H1 (cell line): Measurements from ENCODE around the gene BRME1.

Experiments
- CTCF ChIP-seq, 3 experiments: IDR thresholded peaks; 1 replicate in 2 of 3; 2 replicates in 1 of 3; pipeline versions ENCODE4 v1.5.1 to v1.6.1; 2011; ENCODE audit warnings: low read length in 3 of 3, mild to moderate bottlenecking in 3 of 3, inconsistent platforms in 2 of 3, low read depth in 1 of 3, moderate library complexity in 1 of 3; ENCODE audit not compliant: insufficient read depth in 1 of 3; ENCODE audit errors: control extremely low read depth in 1 of 3
- EGR1 ChIP-seq: IDR thresholded peaks from 2 replicates; pipeline ENCODE4 v1.6.1; 2011; ENCODE audit warnings: low read depth, low read length, borderline replicate concordance
- EP300 ChIP-seq, 2 experiments: IDR thresholded peaks; 1 replicate in 1 of 2; 2 replicates in 1 of 2; pipeline ENCODE4 v1.6.1; 2011 to 2012; ENCODE audit warnings: low read depth in 2 of 2, low read length in 2 of 2, mild to moderate bottlenecking in 2 of 2, borderline replicate concordance in 1 of 2, inconsistent platforms in 1 of 2, moderate library complexity in 1 of 2
- JUND ChIP-seq: IDR thresholded peaks from 2 replicates; pipeline ENCODE4 v1.6.1; 2011; ENCODE audit warnings: mild to moderate bottlenecking, improper control_type of control experiment, low read length
- POLR2A ChIP-seq, 2 experiments: IDR thresholded peaks; 1 replicate in 1 of 2; 2 replicates in 1 of 2; pipeline ENCODE4 v1.6.1; 2011; ENCODE audit warnings: low read depth in 2 of 2, low read length in 2 of 2, mild to moderate bottlenecking in 2 of 2; ENCODE audit errors: control extremely low read depth in 1 of 2
- SAP30 ChIP-seq: fragments of 300-600 bp; sonication (generic); IDR thresholded peaks from 2 replicates; pipeline ENCODE4 v1.7.1; 2012; ENCODE audit warnings: low read length, moderate library complexity, mild to moderate bottlenecking, inconsistent platforms; ENCODE audit not compliant: insufficient read depth, insufficient replicate concordance
- SP2 ChIP-seq: IDR thresholded peaks from 2 replicates; pipeline ENCODE4 v1.6.1; 2012; ENCODE audit warnings: mild to moderate bottlenecking, low read length, inconsistent platforms

DNA sequence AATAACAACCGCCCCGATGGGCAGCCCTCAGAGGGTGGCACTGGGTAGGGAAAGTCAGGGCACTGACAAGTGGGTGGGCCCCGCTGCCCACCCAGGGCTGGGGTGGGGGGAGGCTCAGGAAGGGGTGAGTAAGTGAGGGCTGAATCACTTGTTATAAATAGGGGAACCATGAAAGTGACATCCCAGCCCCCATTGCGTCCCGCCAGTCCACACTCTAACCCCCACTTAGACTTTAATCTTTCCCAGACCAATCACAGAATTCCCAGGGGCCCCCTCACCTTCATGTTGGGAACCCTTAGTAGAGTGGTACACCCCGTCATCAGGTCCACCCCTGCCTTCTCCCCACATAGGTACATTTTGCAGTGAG lies 66.0 kb downstream of the BRME1 start:
- TF ChIP-seq SAP30 (no peak), EGR1 (no peak), JUND (no peak), CTCF (IDR thresholded peaks at IDR 0.05; ENCODE audit: control extremely low read depth in 1 of 3, insufficient read depth in 1 of 3, low read depth in 1 of 3, low read length in 3 of 3) (no peak), POLR2A (IDR thresholded peaks at IDR 0.05; ENCODE audit: control extremely low read depth in 1 of 2, low read depth in 2 of 2, low read length in 2 of 2) (no peak), EP300 (IDR thresholded peaks at IDR 0.05; ENCODE audit: borderline replicate concordance in 1 of 2, low read depth in 2 of 2, low read length in 2 of 2) (no peak), SP2 (no peak)
